DOHH2 (cell line): Measurements from ENCODE around the gene KIF21A.

Experiments
- EZH2phosphoT487 ChIP-seq: fragments of 200-600 bp; sonication (generic); IDR thresholded peaks from 2 replicates; pipeline ENCODE4 v1.6.1; 2017; ENCODE audit warnings: borderline replicate concordance, mild to moderate bottlenecking, antibody characterized with exemption, low read length, moderate library complexity, mixed read lengths
- TF ChIP-seq, protein P1 (sequence below): fragments of 200-600 bp; sonication (generic); IDR thresholded peaks from one replicate; pipeline ENCODE4 v1.5.1; 2014; ENCODE audit warnings: antibody characterized with exemption, mild to moderate bottlenecking, low read depth, low read length; ENCODE audit not compliant: poor library complexity, severe bottlenecking

DNA sequence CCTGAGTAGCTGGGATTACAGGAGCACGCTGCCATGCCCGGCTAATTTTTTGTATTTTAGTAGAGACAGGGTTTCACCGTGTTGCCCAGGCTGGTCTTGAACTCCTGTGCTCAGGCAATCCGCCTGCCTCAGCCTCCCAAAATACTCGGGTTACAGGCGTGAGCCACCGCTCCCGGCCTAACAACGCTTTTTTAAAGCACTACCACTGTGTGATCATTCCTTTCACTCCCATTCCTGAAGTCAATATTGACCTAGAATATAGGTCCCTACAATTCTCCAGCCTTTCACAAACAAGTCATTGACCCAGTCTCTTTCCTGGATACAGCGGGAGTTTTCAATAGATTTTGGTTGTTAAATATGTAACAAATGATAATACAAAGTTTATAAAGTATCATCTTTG is 62.8 kb downstream of the KIF21A start:
- TF ChIP-seq, protein P1, sequence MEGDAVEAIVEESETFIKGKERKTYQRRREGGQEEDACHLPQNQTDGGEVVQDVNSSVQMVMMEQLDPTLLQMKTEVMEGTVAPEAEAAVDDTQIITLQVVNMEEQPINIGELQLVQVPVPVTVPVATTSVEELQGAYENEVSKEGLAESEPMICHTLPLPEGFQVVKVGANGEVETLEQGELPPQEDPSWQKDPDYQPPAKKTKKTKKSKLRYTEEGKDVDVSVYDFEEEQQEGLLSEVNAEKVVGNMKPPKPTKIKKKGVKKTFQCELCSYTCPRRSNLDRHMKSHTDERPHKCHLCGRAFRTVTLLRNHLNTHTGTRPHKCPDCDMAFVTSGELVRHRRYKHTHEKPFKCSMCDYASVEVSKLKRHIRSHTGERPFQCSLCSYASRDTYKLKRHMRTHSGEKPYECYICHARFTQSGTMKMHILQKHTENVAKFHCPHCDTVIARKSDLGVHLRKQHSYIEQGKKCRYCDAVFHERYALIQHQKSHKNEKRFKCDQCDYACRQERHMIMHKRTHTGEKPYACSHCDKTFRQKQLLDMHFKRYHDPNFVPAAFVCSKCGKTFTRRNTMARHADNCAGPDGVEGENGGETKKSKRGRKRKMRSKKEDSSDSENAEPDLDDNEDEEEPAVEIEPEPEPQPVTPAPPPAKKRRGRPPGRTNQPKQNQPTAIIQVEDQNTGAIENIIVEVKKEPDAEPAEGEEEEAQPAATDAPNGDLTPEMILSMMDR = no peak
- no peak for TF ChIP-seq EZH2phosphoT487
